GM21390 (cell line): ENCODE measurements around the gene WDR7.

ENCODE experiments used
- ATAC-seq: cut with Tn5 transposase; IDR thresholded peaks from one replicate; pipeline ENCODE4 v1.9.1; 2021; ENCODE audit not compliant: unreplicated experiment

Gene WDR7

DNA sequence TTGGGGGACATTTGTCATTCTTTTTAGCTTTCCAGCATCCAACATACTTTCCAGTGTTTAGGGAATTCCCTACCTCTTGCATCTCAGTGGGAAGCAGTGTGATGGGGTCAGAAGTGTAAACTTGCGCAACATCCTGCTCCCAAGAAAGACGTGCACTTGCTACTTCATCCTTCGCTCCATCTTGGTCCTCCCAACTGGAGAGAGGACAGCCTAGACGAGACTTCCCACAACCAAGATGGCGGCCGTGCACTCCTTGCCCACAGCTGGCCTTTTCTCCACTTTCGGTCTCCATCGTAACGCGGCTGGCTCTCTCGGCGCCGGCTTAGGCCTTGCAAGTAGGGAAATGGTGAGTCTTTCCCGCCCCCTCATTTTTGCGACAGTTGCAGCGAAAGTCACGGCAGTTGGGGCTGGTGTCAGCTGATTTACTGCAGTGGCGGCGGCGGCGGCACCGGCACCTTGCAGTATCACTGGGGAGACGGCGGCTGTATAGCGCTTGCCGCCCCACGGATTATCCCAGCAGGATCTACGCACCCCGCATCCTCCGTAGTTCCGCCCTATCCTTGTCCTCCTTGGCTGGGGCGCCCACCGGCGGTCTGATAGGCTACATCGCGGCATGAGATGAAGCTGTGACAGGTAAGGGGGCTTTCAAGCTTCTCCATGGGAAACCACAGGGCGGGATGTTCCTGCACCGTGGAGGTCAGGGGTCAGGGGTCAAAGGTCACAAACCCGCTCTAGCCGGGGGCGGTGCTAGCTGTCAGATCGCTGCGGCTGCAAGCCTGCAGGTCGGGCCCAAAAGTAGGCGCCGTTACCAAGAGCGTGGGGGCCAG, at the start of gene WDR7:
Gene WDR7, plus strand, starts transcription at position 416 of the 827 bp plus-strand sequence. CDS start 21,157 bp downstream, outside the sequence.
- ATAC-seq = peak; percentile 96

DNA sequence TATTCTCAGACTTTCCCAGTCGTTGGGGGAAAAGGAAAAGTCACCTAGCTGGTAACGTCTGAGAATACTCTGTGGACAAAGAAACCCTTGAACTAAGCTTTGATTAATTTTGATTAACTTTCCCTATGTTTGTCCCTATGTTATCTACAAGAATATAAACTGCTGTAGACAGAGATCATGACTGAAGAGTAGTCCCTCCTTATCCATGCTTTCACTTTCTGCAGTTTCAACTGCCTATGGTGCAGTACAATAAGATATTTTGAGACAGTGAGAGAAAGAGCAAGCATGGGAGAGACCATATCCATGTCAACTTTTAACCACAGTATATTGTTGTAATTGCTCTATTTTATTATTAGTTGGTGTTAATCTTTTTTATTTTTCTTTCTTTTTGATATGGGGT, 44.5 kb upstream of the WDR7 start:
- no peak for ATAC-seq

DNA sequence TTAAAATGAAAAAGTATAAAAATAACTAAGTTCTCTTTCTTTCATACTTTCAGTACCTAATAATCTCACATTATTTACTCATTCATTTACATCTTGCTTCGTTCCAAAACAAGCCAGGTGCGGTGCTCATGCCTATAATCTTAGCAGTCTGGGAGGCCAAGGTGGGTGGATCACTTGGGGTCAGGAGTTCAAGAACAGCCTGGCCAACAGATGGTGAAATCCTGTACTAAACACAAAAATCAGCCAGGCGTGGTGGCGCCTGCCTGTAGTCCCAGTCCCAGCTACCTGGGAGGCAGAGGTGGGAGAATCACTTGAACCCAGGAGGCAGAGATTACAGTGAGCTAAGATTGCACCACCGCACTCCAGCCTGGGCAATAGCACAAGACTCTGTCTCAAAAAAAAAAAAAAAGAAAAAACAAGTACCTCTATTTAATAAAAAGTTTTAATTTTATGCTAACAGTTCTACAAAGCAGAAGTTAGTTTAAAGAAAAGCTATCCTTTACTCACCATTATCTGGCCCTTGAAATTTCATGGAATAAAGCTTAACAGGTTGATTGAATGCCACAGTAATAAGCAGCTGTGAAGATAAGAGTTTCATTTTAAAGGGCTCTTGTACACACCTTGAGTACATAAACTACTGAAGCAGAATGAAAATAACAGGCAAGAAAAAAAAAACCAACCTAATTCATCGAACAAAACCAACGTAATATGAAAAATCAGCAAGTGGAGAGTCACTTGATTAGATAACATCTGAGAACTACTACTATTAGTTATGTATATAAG, 35.2 kb upstream of the WDR7 start:
- ATAC-seq = no peak

- ATAC-seq = no peak
Observed at GRCh38 chr18:56627991-56628390, 23.2 kb upstream of the WDR7 start.

- no peak for ATAC-seq
Observed at GRCh38 chr18:56632070-56633022, 18.8 kb upstream of the WDR7 start.

DNA sequence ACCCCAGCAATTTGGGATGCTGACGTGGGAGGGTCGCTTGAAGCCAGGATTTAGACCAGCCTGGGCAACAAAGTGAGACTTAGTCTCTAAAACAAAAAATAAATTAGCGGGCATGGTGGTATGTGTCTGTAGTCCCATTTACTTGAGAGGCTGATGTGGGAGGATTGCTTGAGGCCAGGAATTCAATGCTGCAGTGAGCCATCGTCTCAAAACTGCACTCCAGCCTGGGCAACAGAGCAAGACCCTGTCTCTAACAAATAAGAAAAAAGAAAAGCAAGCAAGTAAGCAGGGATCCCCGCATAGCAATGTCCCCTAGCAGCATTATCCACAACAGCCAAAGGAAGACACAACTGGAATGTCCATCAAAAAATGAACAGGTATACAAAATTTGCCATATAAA, 16.2 kb upstream of the WDR7 start:
- no peak for ATAC-seq

DNA sequence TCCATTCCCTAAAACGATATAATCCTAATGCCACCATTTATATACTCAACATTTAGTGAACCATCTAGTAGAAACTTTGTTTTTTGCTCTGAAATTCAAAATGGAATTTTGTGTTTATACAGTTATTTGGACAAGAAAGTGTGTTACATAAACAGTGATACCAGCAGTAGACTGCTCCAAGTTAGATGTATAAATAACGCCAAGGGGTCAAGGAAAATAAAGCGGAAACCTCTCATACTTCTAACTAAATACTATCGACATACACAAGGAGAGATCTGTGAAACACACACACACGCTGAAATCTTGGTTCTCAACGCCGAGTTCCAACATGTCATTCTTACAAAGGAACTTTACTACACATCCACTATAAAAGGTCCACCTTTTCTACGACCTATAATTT, 14.0 kb upstream of the WDR7 start:
- ATAC-seq = no peak

- peak; percentile 18 for ATAC-seq
Observed at GRCh38 chr18:56637711-56638231, 13.4 kb upstream of the WDR7 start.

DNA sequence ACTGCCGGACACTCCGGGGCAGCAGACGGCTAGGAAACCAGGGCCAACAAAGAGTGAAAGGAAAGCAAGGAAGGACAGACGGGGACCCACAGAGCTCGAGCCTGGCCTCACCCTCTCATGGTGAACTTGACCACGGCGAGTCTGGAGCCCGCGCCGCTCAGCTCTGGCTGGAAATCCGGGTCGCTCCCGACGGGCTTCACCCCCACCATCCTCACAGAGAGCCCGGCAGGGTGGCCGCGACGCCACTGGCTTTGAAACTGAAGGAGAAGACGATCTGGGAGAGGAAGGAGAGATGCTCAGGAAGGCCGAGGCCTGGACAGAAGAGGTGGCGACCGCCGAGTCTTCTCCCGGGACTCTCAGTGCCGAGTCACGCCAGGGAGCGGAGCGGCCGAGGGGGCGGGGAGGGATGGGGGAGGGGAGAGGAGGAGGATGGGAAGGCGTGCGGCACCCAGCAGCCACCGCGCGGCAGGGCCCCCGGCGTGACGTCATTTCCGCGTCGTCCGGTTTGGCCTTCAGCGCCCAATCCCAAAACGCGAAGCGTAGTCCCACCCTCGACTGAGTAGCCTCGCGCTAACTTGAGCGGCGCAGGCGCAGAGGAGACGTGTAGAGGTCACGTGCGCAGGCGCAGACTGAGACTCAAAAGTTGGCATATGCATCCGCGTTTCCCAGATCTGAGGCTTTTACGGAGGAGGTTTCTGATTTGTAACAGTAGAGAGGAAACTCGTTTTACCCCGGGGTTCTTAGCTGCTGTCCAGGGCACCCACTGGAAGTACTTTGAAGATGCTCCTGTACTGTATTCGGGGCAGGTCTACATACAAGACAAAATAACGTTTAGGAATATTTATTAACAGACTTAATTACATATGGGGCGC, 12.7 kb upstream of the WDR7 start, which contains the start of gene TXNL1:
Gene TXNL1, minus strand, starts transcription at position 361 of the 872 bp plus-strand sequence. Its CDS starts 152 bp downstream, at position 209.
- peak; percentile 96 for ATAC-seq

GRCh38 chr18:56639104-56639381, 12.1 kb upstream of the WDR7 start:
- no peak for ATAC-seq

- ATAC-seq = no peak
Observed at GRCh38 chr18:56639571-56639970, 11.6 kb upstream of the WDR7 start.

DNA sequence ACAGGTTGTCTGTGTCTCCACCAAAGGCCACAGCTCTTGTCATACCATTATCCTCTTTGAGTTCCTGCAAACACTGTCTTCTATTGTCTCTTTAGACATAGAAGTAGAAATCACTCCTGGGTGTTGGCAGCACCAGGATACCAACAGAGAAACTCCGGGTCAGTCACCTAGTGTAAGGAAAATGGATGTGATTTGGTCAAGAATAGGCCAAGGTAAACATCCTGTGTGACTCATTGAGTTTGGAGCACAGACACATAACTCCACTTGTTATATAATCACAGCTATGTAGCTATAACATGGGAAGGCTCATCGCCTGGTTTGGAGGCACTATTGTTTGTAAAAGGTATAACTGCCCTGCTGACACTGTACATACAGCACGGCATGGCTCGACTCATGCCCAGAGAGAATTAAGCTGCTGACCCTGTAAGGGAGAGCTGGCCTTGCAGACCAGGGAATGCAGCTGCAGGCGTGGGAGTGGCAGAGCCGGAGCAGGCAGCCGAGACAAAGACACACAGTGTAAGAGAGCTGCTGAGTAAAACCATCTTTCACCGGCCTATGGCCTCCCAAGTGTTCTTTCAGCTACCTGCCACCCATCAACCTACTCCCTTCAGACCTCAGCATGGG, 9.3 kb upstream of the WDR7 start:
- no peak for ATAC-seq

- no peak for ATAC-seq
Observed at GRCh38 chr18:56643381-56643780, 7.8 kb upstream of the WDR7 start.

GRCh38 chr18:56645415-56646016, 5.6 kb upstream of the WDR7 start:
- no peak for ATAC-seq

GRCh38 chr18:56647071-56647470, 4.1 kb upstream of the WDR7 start:
- ATAC-seq = no peak

DNA sequence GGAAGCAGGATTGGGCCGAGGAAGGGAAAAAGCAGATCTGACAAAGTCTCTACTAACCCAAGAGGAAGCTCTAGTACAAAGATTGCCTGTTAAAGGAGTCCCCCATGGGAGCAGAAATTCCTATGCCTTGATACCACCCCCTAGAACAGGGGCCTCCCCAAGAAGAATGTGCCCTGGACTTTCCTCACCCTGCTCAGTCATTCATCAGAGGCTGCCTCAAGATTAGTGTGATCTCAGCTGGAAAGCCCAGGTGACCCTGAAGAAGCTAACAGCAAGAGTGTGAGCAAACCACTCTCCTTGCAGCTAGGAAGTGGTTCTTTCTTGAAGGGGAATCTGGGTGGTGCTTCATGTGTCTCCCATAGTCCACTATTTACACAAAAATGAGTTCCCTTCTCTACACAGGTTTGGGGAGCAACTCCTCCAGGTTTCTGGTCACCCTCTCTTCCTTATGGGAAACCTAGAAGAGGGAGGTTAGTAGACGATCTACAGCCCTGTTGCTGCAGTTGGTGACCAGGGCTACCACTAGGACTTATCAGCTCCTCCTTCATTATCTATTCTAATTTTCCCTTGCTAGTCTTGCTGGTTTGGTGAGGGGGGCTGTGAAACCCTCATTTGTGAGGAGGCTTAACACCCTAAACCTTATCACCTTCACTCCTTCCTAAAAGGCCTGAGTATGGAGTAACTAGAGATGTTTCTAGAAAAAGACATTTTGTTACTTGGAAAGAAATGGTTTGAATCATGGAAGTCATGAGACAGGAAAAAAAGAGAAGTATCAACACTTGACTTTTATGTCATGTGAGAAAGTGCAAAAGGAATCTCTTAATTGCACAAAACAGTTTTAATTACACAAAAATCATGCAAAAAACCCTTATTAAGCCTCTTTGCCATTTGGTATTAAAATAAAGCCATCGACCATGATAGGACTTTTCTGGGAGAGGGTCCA, 2.9 kb upstream of the WDR7 start:
- ATAC-seq = no peak

GRCh38 chr18:56649996-56650395, 1.2 kb upstream of the WDR7 start:
- ATAC-seq = no peak

- no peak for ATAC-seq
Observed at GRCh38 chr18:56651771-56652092, 573 bp downstream of the WDR7 start.
